Stimulated activated CD4-positive, alpha-beta T cell treated with anti-CD3 and anti-CD28 coated beads, Interleukin-12 subunit alpha, Interleukin-12 subunit beta, amount 100 ng/mL, for 24 hours (primary cell): ENCODE results near the gene HTT.

ENCODE experiments used
- DNase-seq, 2 experiments: peaks; one replicate each; pipeline ENCODE4 v3.0.0-alpha.2; 2020; ENCODE audit warnings: low read depth in 2 of 2

Gene HTT

GRCh38 chr4:3290476-3290875 lies 216.0 kb downstream of the HTT start:
- DNase-seq, result no peak

- DNase-seq, result no peak
Observed at GRCh38 chr4:3290889-3291321, 216.4 kb downstream of the HTT start.

- no peak for DNase-seq
Observed at GRCh38 chr4:3291411-3291968, 217.0 kb downstream of the HTT start.

- DNase-seq, result no peak
Observed at GRCh38 chr4:3291969-3292570, 217.6 kb downstream of the HTT start.

GRCh38 chr4:3292571-3293400 lies 218.3 kb downstream of the HTT start, which contains the start of gene RGS12:
RGS12 (plus strand) TSS chr4:3293021; CDS start chr4:3316171, 23,150 bp downstream.
- DNase-seq, result peak; percentile 78 to 92
